T-helper 2 cell treated with Interferon-gamma antibody and Interleukin-4, amounts not matched to agents 5 μg/mL and 100 μg/mL, for 36 hours (primary cell): ENCODE measurements around the gene TFIP11.

ENCODE experiments used
- DNase-seq: peaks from one replicate; pipeline ENCODE4 v3.0.0; 2021; ENCODE audit warnings: low spot score
- H3K27ac Mint-ChIP-seq: one replicate; pipeline ENCODE4 v1.8.0; 2021; ENCODE audit warnings: mild to moderate bottlenecking, mixed read lengths
- H3K27me3 Mint-ChIP-seq: one replicate; pipeline ENCODE4 v1.8.0; 2021; ENCODE audit warnings: low read depth, mixed read lengths
- H3K36me3 Mint-ChIP-seq: one replicate; pipeline ENCODE4 v1.8.0; 2021; ENCODE audit warnings: low read depth, mixed read lengths
- H3K4me1 Mint-ChIP-seq: one replicate; pipeline ENCODE4 v1.8.0; 2021; ENCODE audit warnings: low read depth, mixed read lengths
- H3K4me3 Mint-ChIP-seq: one replicate; pipeline ENCODE4 v1.8.0; 2022; ENCODE audit warnings: mild to moderate bottlenecking, moderate library complexity, mixed read lengths
- H3K9me3 Mint-ChIP-seq: one replicate; pipeline ENCODE4 v1.8.0; 2021; ENCODE audit warnings: mixed read lengths

The TFIP11 gene

DNA sequence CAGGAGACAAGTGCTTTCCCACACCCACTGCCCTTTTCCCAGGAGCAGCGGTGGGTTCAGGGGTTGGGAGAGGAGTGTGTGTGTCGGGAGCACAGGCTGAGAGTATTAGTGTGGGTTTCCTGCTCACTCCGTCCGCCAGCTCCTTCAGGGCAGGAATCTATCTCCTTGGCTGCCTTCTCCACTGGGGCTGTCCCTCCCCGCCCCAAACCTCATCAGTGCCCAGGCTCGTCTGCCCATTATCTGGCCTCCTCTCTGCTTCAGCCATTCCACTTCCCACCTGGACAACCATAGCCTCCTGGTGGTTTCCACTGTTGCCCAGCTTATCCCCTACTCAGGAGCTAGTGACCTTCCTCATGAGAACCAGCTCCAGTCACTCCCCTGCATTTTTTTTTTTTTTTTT lies 63.3 kb downstream of the TFIP11 start:
- H3K27ac Mint-ChIP-seq: no peak overlapping the region
- no peak overlapping the region for H3K4me3 Mint-ChIP-seq
- no peak for DNase-seq
- no peaks in the 10 kb centered on the region for H3K9me3 Mint-ChIP-seq
- no peaks in the 10 kb centered on the region for H3K4me1 Mint-ChIP-seq
- H3K36me3 Mint-ChIP-seq: peaks cover 4% of the 10 kb centered on the region
- H3K27me3 Mint-ChIP-seq: no peaks in the 10 kb centered on the region

DNA sequence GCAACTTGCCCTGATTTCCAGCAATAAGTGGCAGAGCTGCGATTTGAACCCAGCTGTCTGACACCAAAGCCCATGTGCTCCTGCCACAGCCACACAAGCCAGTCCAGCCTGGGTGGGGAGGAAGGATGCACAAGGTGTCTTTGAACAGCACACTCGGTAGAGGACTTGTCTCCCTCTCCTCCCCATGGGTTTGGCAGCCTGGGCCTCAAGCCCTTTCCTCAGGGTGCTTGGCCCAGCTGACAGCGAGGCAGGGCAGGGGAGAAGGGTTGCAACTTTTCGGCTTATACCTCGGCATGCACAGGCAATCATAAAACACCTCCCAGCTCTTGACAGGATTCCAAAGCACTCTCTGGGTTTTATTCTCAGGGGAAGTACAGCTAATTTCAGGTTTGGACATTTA lies 63.9 kb downstream of the TFIP11 start:
- DNase-seq: no peak
- Mint-ChIP-seq H3K4me1 (no peaks in the 10 kb centered on the region), H3K36me3 (peaks cover 3% of the 10 kb centered on the region), H3K4me3 (no peak overlapping the region), H3K27me3 (no peaks in the 10 kb centered on the region), H3K27ac (no peak overlapping the region), H3K9me3 (no peaks in the 10 kb centered on the region)

DNA sequence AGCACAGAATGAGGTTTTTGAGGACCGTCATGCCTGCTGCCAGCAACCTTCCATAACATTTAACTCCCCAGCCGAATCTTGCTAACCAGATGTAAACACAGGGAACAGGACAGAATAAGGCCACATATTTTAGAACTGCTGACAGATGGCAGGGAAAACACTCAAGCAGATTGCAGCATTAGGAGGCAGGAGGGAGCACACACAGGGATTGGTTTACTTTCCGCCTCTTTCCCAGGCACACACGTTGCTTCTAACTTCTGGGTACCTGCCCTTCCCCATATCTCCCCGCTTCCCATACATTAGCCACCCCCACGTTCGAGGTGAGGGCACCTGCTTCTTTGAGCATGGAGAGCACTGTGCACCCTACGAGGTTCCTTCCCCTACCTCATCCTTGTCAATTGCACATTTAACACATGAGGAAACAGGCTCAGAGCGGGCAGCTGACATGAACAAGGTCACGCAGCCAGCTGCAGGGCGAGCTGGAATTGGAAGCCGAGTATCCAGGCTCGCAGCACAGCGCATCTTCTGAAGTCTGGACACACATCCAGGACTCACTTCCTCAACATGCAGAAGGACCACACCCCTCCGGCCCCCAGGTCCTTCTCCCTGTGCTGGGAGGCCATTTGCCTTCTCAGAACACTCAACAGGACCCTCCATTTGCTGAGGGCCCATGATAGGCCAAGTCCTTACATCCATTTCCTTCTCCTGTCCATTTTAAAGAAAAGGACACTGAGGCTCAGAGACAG lies 64.5 kb downstream of the TFIP11 start:
- Mint-ChIP-seq H3K4me1 (no peaks in the 10 kb centered on the region), H3K4me3 (no peak overlapping the region), H3K9me3 (no peaks in the 10 kb centered on the region), H3K27me3 (no peaks in the 10 kb centered on the region), H3K36me3 (peaks cover 9% of the 10 kb centered on the region), H3K27ac (no peak overlapping the region)
- no peak for DNase-seq

DNA sequence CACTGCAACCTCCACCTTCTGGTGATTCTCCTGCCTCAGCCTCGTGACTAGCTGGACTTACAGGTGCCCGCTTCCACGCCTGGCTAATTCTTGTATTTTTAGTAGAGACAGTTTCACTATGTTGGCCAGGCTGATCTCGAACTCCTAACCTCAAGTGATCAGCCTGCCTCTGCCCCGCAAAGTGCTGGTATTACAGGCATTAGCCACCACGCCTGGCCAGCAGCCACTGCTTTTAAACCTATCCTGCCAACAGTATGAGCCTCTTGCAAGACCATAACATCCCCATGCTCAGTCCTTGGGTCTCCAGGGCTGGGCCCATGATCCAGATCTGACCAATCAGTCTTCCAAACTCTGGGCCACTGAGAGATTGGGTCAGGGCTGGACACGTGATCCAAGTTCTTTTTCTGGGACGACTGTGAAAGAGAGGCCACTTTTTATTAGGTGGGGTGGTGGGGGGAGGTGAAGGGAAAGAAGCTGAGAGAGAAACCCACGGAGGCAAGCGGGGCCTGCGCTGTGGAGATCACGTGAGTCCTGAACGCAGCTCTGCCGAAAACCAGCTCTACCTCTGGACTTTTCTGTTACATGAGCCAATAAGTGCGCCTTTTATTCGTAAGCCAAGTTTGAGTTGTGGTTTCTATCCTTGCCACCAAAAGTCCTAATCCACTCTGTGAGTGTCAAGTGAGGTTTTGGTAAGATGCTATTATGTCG lies 65.3 kb downstream of the TFIP11 start:
- Mint-ChIP-seq H3K27me3 (no peaks in the 10 kb centered on the region), H3K27ac (no peak overlapping the region), H3K36me3 (peaks cover 11% of the 10 kb centered on the region), H3K4me3 (no peak overlapping the region), H3K9me3 (no peaks in the 10 kb centered on the region), H3K4me1 (no peaks in the 10 kb centered on the region)
- DNase-seq: no peak

DNA sequence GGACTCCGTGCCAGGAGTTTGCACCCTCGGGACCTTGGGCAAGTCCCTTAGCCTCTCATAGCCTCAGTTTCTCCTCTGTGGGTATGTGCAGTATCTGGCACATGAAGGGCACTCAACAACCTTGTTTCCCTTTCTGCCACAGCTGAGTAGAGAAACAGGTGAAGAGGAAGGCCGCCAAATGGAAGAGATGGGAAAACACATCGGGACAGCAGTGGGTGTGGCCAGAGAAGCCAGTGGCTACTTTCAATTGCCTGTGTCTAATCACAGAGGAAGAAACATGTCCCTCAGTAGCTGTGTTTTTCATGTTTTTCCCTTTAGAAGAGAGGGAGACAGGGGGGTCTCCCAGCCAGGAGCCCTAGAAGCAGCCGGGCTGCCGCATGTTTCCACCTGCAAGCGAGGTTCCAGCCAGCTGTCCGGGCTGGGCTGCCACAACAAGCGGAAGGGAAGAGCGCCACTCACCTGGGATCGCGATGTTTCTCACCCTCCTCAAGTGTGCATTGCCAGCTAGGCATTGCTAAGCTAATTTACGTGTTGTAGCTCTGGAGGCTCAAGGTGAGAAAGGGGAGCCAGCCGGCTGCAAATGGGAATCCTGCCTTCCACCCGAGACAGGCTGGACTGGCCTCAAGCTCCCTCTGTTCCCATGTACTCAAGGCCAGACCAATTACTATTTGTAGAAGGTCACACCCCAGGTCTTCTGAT lies 66.5 kb downstream of the TFIP11 start:
- no peak overlapping the region for H3K27ac Mint-ChIP-seq
- no peaks in the 10 kb centered on the region for H3K27me3 Mint-ChIP-seq
- no peak for DNase-seq

DNA sequence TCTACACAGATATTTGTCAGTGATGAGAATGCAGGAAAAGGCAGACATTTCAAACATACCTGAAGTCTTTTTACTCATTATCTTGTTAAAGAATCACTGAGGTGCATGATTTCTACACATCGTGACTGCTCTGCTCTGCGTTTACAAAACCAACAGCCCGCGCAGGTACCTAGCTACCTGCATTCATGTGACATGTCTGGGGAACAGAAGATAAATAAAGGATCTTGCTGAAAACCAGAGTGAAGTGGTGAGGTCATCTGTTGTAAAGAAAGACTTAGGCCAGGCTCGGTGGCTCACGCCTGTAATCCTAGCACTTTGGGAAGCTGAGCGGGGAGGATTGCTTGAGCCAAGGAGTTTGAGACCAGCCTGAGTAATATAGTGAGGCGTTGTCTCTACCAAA lies 67.5 kb downstream of the TFIP11 start:
- Mint-ChIP-seq H3K4me1 (no peaks in the 10 kb centered on the region), H3K36me3 (peaks cover 9% of the 10 kb centered on the region), H3K27ac (no peak overlapping the region), H3K27me3 (no peaks in the 10 kb centered on the region), H3K4me3 (no peak overlapping the region), H3K9me3 (no peaks in the 10 kb centered on the region)
- DNase-seq: no peak

More for the DNA sequence above, 66.5 kb downstream of the TFIP11 start:
- Mint-ChIP-seq H3K4me1 (no peaks in the 10 kb centered on the region), H3K4me3 (no peak overlapping the region), H3K9me3 (no peaks in the 10 kb centered on the region), H3K36me3 (peaks cover 9% of the 10 kb centered on the region)

DNA sequence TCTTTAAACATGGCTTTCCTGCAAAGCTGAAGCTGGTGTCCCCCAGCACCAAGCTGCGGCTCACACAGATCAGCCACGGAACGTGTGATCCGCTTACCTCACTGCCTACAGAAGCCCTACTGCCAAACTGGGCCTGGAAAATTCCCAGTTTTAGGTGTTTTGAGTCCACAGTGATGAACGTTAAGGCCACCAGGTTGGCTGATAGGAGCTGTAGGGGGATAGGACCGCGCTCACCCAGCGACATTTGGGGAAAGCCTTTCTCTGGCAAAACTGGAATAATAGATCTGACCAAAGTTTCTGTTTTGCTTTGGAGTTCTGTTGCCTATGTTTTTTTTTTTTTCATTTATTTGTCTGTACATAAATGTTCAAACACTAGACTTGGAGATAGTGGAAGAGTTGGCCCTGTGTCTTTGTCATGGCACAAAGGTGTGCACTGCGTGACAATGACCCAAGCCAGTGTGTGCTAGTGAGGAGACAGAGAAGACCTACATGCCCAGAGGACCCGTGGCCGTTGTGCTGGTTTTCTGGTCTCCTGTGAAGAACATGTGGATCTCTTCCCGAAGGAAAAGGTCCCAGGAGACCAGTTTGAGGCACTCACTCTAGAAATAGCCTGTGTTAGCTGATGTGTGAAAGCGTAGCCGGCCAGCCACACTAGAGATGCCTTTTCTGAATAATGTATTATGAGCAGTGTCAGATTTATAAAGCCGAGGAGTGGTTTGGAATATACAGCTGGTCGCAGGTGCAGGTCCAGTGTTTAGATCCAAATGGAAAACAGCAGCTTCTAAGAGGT lies 68.2 kb downstream of the TFIP11 start:
- no peaks in the 10 kb centered on the region for H3K27me3 Mint-ChIP-seq
- H3K36me3 Mint-ChIP-seq: peaks cover 9% of the 10 kb centered on the region
- DNase-seq: no peak
- H3K9me3 Mint-ChIP-seq: no peaks in the 10 kb centered on the region
- no peak overlapping the region for H3K27ac Mint-ChIP-seq
- H3K4me1 Mint-ChIP-seq: no peaks in the 10 kb centered on the region
- H3K4me3 Mint-ChIP-seq: no peak overlapping the region

DNA sequence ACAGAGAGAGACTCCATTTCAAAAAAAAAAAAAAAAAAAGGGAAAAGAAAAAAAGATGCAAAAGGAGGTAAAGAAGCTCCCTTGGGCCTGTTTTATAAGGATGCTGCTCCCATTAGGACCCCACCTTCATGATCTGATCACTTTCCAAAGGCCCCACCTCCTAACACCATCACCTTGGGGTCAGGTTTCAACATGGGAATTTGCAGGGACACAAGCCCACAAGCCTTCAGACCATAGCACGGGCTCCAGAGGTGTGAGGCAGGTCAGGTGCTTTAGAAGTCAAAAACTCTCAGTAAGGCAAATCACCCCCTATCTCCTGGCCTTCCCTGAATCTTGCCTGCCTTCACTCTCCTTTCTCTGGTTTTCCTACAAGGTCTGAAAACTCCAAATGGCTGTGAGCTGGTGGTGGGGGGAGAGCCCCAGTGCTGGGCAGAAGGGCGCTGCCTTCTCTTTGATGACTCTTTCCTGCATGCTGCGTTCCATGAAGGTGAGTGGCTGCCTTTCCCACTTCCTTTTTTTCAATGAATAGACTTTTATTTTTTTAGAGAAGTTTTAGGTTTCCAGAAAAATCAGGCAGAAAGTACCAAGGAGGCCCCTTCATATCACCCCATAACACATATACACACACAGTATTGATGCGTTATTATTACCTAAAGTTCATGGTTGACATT lies 70.1 kb downstream of the TFIP11 start:
- Mint-ChIP-seq H3K4me3 (no peak overlapping the region), H3K27me3 (no peaks in the 10 kb centered on the region), H3K36me3 (peaks cover 14% of the 10 kb centered on the region), H3K9me3 (no peaks in the 10 kb centered on the region), H3K27ac (no peak overlapping the region), H3K4me1 (peaks cover 7% of the 10 kb centered on the region)
- no peak for DNase-seq
